Small intestine (tissue), 7 donors: ENCODE results near the gene SLC8B1. TPM values are rescaled to one million over a fixed set of nuclear protein-coding genes. Genes with fewer than 3 reads are reported as not detected.

Experiments
- DNase-seq, 2 donors: peaks; one replicate each; pipeline versions ENCODE4 v3.0.0 to v3.0.0-alpha.2; 2013
- FAIRE-seq: peaks from 2 replicates; lab custom pipeline; 2012; peaks lifted over from hg19 to GRCh38; lab: Jason Lieb, UNC
- H3K27ac ChIP-seq, 3 donors: one replicate each; pipeline ENCODE4 v1.5.1; 2013; ENCODE audit warnings: low read length in 2 of 3, mild to moderate bottlenecking in 2 of 3, control low read depth in 1 of 3, inconsistent platforms in 1 of 3, low read depth in 1 of 3, moderate library complexity in 1 of 3
- H3K27me3 ChIP-seq, 3 donors: one replicate each; pipeline ENCODE4 v1.6.1; 2013; ENCODE audit warnings: low read length in 3 of 3, inconsistent platforms in 1 of 3; ENCODE audit not compliant: control insufficient read depth in 3 of 3, insufficient read depth in 3 of 3
- H3K36me3 ChIP-seq, 3 donors: one replicate each; pipeline ENCODE4 v1.6.1; 2013; ENCODE audit warnings: low read length in 3 of 3, inconsistent platforms in 1 of 3, low read depth in 1 of 3, mild to moderate bottlenecking in 1 of 3, moderate library complexity in 1 of 3; ENCODE audit not compliant: control insufficient read depth in 3 of 3, insufficient read depth in 2 of 3
- H3K4me1 ChIP-seq, 3 donors: one replicate each; pipeline ENCODE4 v1.6.1; 2013; ENCODE audit warnings: low read length in 2 of 3, inconsistent platforms in 1 of 3, low read depth in 1 of 3, mild to moderate bottlenecking in 1 of 3, moderate library complexity in 1 of 3; ENCODE audit not compliant: control insufficient read depth in 3 of 3, insufficient read depth in 2 of 3
- H3K4me3 ChIP-seq, 3 donors: one replicate each; pipeline ENCODE4 v1.5.1; 2013; ENCODE audit warnings: low read length in 3 of 3, control low read depth in 1 of 3, inconsistent platforms in 1 of 3, low read depth in 1 of 3, mild to moderate bottlenecking in 1 of 3, moderate library complexity in 1 of 3
- H3K9me3 ChIP-seq, 2 donors: one replicate each; pipeline ENCODE4 v1.6.1; 2013; ENCODE audit warnings: low read depth in 1 of 2, low read length in 1 of 2; ENCODE audit not compliant: control insufficient read depth in 2 of 2, insufficient read depth in 1 of 2
- WGBS, 3 donors: extraction: QIAGEN DNeasy Blood & Tissue Kit; methylation state at CpG; one replicate each; pipeline ENCODE4 v1.1.7; 2013; 5-methylcytosine and 5-hydroxymethylcytosine counted together
- polyA plus RNA-seq, 4 donors: library from polyadenylated mRNA; stranded (reverse) in 3 of 4; unstranded in 1 of 4; fragments of 200-250 nt in 3 of 4; fragments of 120-200 nt in 1 of 4; gene quantifications; one replicate each; pipeline versions ENCODE4 v1.2.1 to v1.2.3, GENCODE V29; 2013
- donor health status: healthy with polysubstance abuse.
- donor health status: control.
- donor health status: control.
- donor health status: Bipolar disorder and iron deficiency.
- donor health status: healthy.

SLC8B1 gene
- polyA plus RNA-seq, 4 donors: 19.5 to 39.6 (median 31.3) TPM

DNA sequence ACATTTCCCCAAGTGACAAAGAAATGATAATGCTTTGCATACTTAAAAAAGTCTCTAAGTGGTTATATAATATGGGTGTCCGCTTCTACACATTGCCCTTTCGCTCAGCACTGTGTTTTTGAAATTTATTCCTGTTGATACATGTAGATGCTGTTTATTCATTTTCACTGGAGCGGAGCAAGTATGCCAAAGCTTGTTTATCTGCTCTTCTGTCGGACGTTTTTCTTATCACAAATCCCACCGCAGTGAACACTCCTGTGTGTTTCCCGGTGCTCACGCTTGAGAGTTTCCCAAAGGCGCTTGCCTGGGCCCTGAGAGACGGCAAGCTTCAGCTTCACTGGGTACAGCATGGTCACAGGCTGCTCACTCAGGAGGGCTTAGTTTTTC lies 63.5 kb downstream of the SLC8B1 start:
- FAIRE-seq (no peak), DNase-seq (no peak)
- no peak overlapping the region for H3K4me3 ChIP-seq
- 77 to 91% (median 88%) methylated on average over 10 of the region's 10 CpGs for WGBS, 3 donors
- H3K27me3 ChIP-seq: no peaks in the 10 kb centered on the region
- peaks cover 3 to 75% (median 13%) of the 10 kb centered on the region in 3 donors for H3K36me3 ChIP-seq
- no peaks in the 10 kb centered on the region for H3K4me1 ChIP-seq
- no peaks in the 10 kb centered on the region for H3K9me3 ChIP-seq
- peak overlapping the region in 1 of 3 donors; percentile 81 for H3K27ac ChIP-seq

DNA sequence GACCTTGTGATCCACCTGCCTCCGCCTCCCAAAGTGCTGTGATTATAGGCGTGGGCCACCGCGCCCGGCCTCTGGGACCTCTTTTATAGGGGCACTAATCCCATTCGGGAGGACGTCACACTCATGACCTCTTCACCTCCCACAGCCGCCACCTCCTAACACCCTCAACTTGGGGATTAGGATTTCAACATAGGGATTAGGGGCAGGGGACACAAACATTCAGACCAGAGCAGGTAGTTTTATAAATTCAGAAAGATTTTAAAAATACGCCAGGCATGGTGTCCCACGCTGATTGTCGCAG lies 64.2 kb downstream of the SLC8B1 start:
- H3K27me3 ChIP-seq: no peaks in the 10 kb centered on the region

DNA sequence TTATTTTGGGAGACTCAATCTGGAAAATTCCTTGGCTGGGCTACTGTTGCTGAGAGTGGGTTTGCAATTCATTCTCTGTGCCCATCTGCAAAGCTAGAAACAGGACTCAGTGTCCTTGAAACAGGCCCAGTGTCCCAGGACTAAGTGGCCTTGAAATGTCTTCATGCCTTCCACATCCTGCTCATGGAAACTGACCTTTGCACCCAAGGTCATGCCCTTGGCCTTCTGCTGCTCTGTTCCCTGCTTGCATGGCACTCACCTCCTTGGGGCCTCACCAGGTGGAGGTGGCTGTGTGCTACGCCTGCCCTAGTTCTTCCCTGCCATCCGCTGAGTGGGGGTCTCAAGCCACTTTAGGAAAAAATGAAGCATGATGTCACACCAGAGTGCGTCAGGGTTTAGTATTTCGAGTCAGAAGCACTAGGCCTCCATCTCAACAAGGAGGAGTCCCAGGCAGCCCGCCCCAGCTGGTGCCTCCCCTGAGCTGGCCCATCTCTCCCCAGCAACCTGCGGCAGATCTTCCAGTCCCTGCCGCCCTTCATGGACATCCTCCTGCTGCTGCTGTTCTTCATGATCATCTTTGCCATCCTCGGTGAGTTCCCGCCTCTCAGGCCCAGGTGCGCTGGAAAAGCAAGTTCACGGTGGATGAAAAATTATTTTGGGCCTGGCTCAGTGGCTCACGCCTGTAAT lies 65.5 kb downstream of the SLC8B1 start:
- 96 to 99% (median 98%) methylated on average over 12 of the region's 12 CpGs for WGBS, 3 donors
- Histone ChIP-seq H3K9me3 (no peaks in the 10 kb centered on the region), H3K36me3 (peaks cover 7 to 82% (median 11%) of the 10 kb centered on the region in 3 donors), H3K27ac (no peak overlapping the region), H3K27me3 (no peaks in the 10 kb centered on the region), H3K4me1 (no peaks in the 10 kb centered on the region), H3K4me3 (no peak overlapping the region)
- no peak for FAIRE-seq
- no peak for DNase-seq

More for the DNA sequence above, 64.2 kb downstream of the SLC8B1 start:
- Histone ChIP-seq H3K4me3 (no peak overlapping the region), H3K27ac (no peak overlapping the region), H3K4me1 (no peaks in the 10 kb centered on the region), H3K36me3 (peaks cover 10 to 80% (median 11%) of the 10 kb centered on the region in 3 donors), H3K9me3 (no peaks in the 10 kb centered on the region)
- no peak for DNase-seq
- no peak for FAIRE-seq
- 76 to 92% (median 84%) methylated on average over 11 of the region's 11 CpGs for WGBS, 3 donors

DNA sequence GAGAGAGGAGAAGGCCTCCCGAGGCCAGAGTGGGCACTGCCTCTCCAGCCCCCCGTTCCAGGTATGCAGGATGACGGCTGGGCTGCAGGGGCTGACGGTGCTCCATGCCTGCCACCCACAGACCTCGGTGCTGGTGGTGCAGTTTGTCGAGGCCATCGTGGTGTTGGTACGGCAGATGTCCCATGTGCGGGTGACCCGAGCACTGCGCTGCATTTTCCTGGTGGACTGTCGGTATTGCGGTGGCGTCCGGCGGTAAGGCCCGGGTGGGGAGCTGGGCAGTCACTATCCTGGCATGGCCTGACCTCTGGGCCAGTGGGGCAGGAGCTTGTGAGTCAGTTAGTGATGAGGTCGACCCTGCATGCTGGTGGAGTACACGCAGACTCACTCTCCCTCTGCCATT lies 66.3 kb downstream of the SLC8B1 start:
- FAIRE-seq (no peak), DNase-seq (no peak)
- peaks cover 0 to 2% (median 0%) of the 10 kb centered on the region in 3 donors for H3K4me1 ChIP-seq
- H3K4me3 ChIP-seq: no peak overlapping the region
- H3K36me3 ChIP-seq: peaks cover 7 to 84% (median 9%) of the 10 kb centered on the region in 3 donors
- no peaks in the 10 kb centered on the region for H3K27me3 ChIP-seq
- H3K27ac ChIP-seq: no peak overlapping the region
- 95 to 97% (median 96%) methylated on average over 19 of the region's 19 CpGs for WGBS, 3 donors
- no peaks in the 10 kb centered on the region for H3K9me3 ChIP-seq

DNA sequence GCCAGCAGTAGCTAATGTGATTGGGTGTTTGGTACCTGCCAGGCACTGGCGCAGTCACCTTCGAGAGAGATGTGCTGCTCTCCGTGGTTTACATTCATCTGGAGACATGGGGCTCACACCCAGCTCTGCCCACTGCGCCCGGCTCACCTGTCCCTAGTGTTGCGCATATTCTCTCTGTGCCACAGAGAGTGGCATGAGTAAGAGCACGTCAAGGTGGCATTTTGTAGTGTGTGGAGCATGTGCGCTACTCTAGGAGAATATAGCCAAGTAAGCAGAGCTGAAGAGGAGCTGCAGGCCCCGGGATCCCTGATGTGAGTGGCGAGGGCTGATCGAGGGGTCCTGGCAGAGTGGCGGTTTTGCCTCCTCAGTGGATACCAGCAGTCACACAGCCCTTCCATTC lies 66.8 kb downstream of the SLC8B1 start:
- H3K4me1 ChIP-seq: peaks cover 0 to 5% (median 0%) of the 10 kb centered on the region in 3 donors
- no peak for DNase-seq
- no peak overlapping the region for H3K27ac ChIP-seq
- 93 to 98% (median 96%) methylated on average over 12 of the region's 12 CpGs for WGBS, 3 donors
- no peak for FAIRE-seq
- H3K27me3 ChIP-seq: no peaks in the 10 kb centered on the region
- H3K9me3 ChIP-seq: no peaks in the 10 kb centered on the region
- H3K4me3 ChIP-seq: no peak overlapping the region
- H3K36me3 ChIP-seq: peaks cover 6 to 84% (median 7%) of the 10 kb centered on the region in 3 donors

DNA sequence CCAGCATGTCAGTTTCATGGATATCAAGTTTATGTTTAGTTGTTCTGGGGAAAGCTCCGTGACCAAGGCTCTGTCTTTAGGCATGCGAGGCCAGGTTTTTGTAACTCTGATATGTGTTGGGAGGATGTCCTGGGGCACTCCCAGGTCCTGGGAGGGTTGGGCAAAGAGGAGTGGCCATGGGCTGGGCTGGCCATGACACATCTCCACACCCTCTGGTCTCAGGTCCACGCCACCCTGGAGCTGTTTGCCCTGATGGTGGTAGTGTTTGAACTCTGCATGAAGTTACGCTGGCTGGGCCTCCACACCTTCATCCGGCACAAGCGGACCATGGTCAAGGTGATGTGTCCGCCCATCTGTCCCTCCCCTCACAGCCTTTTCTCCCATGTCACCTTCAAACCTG lies 67.3 kb downstream of the SLC8B1 start:
- no peak overlapping the region for H3K4me3 ChIP-seq
- FAIRE-seq (no peak), DNase-seq (peak in 1 of 2 donors; percentile 71)
- no peaks in the 10 kb centered on the region for H3K27me3 ChIP-seq
- H3K27ac ChIP-seq: no peak overlapping the region
- peaks cover 0 to 5% (median 0%) of the 10 kb centered on the region in 3 donors for H3K4me1 ChIP-seq
- no peaks in the 10 kb centered on the region for H3K9me3 ChIP-seq
- peaks cover 6 to 83% (median 7%) of the 10 kb centered on the region in 3 donors for H3K36me3 ChIP-seq
- WGBS, 3 donors: 78 to 89% (median 88%) methylated on average over 7 of the region's 7 CpGs

DNA sequence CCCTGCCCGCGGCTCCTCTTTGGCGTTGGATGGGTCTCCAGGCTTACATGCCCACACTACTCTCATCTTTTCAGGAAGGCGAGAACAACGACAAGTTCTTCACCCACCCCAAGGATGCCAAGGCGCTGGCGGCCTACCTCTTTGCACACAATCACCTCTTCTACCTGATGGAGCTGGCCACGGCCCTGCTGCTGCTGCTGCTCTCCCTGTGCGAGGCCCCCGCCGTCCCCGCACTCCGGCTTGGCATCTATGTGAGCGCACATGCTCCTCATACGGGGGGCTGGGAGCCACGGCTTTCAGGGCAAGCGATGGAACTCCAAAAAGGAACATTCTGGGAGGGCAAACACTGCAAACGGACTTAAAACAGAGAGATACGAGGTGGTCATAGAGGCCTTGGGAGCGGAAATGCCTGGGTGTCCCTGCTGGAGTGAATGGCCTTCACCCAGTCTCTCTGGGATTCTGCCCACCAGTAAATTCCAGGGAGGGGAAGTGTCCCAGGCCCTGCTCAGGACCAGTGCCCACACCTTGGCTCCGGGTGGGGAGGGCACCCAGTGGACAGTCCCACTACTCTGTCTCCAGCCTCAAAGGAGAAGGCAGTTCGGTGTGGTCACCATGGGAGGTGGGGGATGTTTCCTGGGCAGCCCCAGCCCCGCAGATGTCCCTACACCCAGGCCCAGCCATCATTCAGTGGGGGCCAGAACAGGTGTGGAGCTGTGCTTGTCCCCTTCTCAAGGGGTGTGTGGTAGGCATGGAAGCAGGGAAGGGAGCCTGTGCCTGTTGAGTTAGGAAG lies 68.6 kb downstream of the SLC8B1 start:
- no peak overlapping the region for H3K4me3 ChIP-seq
- no peak for DNase-seq
- 96 to 97% (median 96%) methylated on average over 23 of the region's 23 CpGs for WGBS, 3 donors
- H3K27me3 ChIP-seq: no peaks in the 10 kb centered on the region
- H3K4me1 ChIP-seq: peaks cover 0 to 5% (median 0%) of the 10 kb centered on the region in 3 donors
- no peaks in the 10 kb centered on the region for H3K9me3 ChIP-seq
- peaks cover 6 to 77% (median 7%) of the 10 kb centered on the region in 3 donors for H3K36me3 ChIP-seq
- no peak overlapping the region for H3K27ac ChIP-seq
- FAIRE-seq: no peak

DNA sequence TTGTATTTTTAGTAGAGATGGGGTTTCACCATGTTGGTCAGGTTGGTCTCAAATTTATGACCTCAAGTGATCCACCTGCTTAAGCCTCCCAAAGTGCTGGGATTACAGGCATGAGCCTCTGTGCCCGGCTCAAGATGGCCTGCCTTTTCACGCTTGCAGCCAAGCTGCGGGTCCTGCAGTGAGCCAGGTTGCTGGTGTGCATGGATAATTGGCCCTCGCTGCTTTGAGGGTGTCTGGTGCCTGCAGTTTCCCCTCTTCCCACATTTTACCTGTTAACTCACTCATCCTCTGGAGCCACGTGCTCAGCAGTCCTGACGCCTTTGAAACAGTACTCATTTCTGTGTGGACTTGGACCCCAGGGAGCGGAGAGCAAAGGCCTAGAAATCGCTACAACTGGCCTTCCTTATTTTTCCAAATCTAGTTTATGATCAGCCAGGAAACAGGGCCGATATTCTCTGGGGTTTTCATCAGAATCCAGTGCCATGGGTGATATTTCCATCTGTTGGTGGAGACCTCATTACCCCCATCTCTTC lies 71.4 kb downstream of the SLC8B1 start:
- 65 to 87% (median 77%) methylated on average over 9 of the region's 9 CpGs for WGBS, 3 donors
- Histone ChIP-seq H3K9me3 (no peaks in the 10 kb centered on the region), H3K27ac (peak overlapping the region in 2 of 3 donors; percentile 4 to 9), H3K27me3 (no peaks in the 10 kb centered on the region), H3K4me3 (no peak overlapping the region), H3K4me1 (peaks cover 0 to 11% (median 8%) of the 10 kb centered on the region in 3 donors), H3K36me3 (peaks cover 0 to 67% (median 7%) of the 10 kb centered on the region in 3 donors)
- peak; percentile 49 to 69 for DNase-seq
- FAIRE-seq: no peak
